ENCODE results near the gene EBNA1BP2. TPM values are rescaled to one million over a fixed set of nuclear protein-coding genes. Genes with fewer than 3 reads are reported as not detected.

Gene EBNA1BP2
- total and polyA plus RNA-seq, 10 of the 15 experiments (the other 5 are each of a cell fraction or from before 2014, with no cell fraction given): 57.5 to 275 (median 133) TPM

DNA sequence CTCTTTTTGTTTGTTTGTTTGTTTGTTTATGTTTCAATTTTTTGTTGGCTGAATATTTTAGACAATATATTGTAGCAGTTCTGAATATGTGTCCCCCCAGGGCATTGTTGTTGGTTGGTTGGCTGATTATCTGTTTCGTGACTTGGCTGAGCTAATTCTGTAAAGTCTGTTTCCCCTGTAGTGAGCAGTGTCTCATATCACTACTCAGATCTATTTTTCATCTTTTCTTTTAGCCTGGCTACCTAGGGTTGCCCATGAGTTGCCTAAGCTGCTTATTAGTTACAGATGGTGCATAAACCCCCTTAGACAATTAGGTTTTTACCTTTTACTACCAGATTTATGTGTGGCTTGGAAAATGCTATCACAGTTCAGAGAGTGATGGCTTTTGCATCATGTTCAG, 32.3 kb upstream of the EBNA1BP2 start (continued):
- TF ChIP-seq ZNF24 (IDR thresholded peaks at IDR 0.05) (no peak), ZNF217 (IDR thresholded peaks at IDR 0.05) (no peak), RAD21 (IDR thresholded peaks at IDR 0.05; ENCODE audit: insufficient read depth, low read depth, low read length) (no peak), EED (IDR thresholded peaks at IDR 0.05; ENCODE audit: low read depth) (no peak), RAD51 (IDR thresholded peaks at IDR 0.05) (no peak), HDAC6 (IDR thresholded peaks at IDR 0.05; ENCODE audit: unreplicated experiment) (no peak), PAX5 (IDR thresholded peaks at IDR 0.05; ENCODE audit: borderline replicate concordance, low read depth, low read length) (no peak), SP1 (IDR thresholded peaks at IDR 0.05; ENCODE audit: low read depth, low read length) (no peak), NRF1 (conservative IDR thresholded peaks at IDR 0.05; ENCODE audit: low read depth, low read length) (no peak), TARDBP (IDR thresholded peaks at IDR 0.05; ENCODE audit: borderline replicate concordance) (no peak), IKZF2 (IDR thresholded peaks at IDR 0.05) (no peak), SMARCA5 (IDR thresholded peaks at IDR 0.05) (no peak), MYB (IDR thresholded peaks at IDR 0.05; ENCODE audit: borderline replicate concordance, low read depth, low read length) (no peak), FOXM1 (IDR thresholded peaks at IDR 0.05; ENCODE audit: low read depth, low read length) (peak; percentile 64; the same call in 1 of the 2 replicates), JUNB (IDR thresholded peaks at IDR 0.05) (peak; percentile 60), SMAD1 (IDR thresholded peaks at IDR 0.05; ENCODE audit: low read depth, partially characterized antibody) (no peak)
- TF ChIP-seq, protein P1, sequence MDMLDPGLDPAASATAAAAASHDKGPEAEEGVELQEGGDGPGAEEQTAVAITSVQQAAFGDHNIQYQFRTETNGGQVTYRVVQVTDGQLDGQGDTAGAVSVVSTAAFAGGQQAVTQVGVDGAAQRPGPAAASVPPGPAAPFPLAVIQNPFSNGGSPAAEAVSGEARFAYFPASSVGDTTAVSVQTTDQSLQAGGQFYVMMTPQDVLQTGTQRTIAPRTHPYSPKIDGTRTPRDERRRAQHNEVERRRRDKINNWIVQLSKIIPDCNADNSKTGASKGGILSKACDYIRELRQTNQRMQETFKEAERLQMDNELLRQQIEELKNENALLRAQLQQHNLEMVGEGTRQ (IDR thresholded peaks at IDR 0.05; ENCODE audit: borderline replicate concordance, low read depth, low read length): no peak
- TF ChIP-seq, protein P2, sequence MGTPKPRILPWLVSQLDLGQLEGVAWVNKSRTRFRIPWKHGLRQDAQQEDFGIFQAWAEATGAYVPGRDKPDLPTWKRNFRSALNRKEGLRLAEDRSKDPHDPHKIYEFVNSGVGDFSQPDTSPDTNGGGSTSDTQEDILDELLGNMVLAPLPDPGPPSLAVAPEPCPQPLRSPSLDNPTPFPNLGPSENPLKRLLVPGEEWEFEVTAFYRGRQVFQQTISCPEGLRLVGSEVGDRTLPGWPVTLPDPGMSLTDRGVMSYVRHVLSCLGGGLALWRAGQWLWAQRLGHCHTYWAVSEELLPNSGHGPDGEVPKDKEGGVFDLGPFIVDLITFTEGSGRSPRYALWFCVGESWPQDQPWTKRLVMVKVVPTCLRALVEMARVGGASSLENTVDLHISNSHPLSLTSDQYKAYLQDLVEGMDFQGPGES (IDR thresholded peaks at IDR 0.05): no peak
- TF ChIP-seq, protein P3, sequence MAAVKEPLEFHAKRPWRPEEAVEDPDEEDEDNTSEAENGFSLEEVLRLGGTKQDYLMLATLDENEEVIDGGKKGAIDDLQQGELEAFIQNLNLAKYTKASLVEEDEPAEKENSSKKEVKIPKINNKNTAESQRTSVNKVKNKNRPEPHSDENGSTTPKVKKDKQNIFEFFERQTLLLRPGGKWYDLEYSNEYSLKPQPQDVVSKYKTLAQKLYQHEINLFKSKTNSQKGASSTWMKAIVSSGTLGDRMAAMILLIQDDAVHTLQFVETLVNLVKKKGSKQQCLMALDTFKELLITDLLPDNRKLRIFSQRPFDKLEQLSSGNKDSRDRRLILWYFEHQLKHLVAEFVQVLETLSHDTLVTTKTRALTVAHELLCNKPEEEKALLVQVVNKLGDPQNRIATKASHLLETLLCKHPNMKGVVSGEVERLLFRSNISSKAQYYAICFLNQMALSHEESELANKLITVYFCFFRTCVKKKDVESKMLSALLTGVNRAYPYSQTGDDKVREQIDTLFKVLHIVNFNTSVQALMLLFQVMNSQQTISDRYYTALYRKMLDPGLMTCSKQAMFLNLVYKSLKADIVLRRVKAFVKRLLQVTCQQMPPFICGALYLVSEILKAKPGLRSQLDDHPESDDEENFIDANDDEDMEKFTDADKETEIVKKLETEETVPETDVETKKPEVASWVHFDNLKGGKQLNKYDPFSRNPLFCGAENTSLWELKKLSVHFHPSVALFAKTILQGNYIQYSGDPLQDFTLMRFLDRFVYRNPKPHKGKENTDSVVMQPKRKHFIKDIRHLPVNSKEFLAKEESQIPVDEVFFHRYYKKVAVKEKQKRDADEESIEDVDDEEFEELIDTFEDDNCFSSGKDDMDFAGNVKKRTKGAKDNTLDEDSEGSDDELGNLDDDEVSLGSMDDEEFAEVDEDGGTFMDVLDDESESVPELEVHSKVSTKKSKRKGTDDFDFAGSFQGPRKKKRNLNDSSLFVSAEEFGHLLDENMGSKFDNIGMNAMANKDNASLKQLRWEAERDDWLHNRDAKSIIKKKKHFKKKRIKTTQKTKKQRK (IDR thresholded peaks at IDR 0.05; ENCODE audit: low read depth, low read length): no peak
- TF ChIP-seq, protein P4, sequence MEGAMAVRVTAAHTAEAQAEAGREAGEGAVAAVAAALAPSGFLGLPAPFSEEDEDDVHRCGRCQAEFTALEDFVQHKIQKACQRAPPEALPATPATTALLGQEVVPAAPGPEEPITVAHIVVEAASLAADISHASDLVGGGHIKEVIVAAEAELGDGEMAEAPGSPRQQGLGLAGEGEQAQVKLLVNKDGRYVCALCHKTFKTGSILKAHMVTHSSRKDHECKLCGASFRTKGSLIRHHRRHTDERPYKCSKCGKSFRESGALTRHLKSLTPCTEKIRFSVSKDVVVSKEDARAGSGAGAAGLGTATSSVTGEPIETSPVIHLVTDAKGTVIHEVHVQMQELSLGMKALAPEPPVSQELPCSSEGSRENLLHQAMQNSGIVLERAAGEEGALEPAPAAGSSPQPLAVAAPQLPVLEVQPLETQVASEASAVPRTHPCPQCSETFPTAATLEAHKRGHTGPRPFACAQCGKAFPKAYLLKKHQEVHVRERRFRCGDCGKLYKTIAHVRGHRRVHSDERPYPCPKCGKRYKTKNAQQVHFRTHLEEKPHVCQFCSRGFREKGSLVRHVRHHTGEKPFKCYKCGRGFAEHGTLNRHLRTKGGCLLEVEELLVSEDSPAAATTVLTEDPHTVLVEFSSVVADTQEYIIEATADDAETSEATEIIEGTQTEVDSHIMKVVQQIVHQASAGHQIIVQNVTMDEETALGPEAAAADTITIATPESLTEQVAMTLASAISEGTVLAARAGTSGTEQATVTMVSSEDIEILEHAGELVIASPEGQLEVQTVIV (IDR thresholded peaks at IDR 0.05; ENCODE audit: borderline replicate concordance, partially characterized antibody): no peak
- TF ChIP-seq, protein P5, sequence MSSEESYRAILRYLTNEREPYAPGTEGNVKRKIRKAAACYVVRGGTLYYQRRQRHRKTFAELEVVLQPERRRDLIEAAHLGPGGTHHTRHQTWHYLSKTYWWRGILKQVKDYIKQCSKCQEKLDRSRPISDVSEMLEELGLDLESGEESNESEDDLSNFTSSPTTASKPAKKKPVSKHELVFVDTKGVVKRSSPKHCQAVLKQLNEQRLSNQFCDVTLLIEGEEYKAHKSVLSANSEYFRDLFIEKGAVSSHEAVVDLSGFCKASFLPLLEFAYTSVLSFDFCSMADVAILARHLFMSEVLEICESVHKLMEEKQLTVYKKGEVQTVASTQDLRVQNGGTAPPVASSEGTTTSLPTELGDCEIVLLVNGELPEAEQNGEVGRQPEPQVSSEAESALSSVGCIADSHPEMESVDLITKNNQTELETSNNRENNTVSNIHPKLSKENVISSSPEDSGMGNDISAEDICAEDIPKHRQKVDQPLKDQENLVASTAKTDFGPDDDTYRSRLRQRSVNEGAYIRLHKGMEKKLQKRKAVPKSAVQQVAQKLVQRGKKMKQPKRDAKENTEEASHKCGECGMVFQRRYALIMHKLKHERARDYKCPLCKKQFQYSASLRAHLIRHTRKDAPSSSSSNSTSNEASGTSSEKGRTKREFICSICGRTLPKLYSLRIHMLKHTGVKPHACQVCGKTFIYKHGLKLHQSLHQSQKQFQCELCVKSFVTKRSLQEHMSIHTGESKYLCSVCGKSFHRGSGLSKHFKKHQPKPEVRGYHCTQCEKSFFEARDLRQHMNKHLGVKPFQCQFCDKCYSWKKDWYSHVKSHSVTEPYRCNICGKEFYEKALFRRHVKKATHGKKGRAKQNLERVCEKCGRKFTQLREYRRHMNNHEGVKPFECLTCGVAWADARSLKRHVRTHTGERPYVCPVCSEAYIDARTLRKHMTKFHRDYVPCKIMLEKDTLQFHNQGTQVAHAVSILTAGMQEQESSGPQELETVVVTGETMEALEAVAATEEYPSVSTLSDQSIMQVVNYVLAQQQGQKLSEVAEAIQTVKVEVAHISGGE (CRISPR knock-in tag; IDR thresholded peaks at IDR 0.05): no peak
